Measurements from ENCODE around the gene ASAP2. TPM values are rescaled to one million over a fixed set of nuclear protein-coding genes. Genes with fewer than 3 reads are reported as not detected.

The ASAP2 gene
- total and polyA plus RNA-seq, 9 of the 15 experiments (the other 6 are each of a cell fraction or from before 2014, with no cell fraction given) = 0.06 to 4.3 (median 3.1) TPM

- no peak for TF ChIP-seq SP1 (CRISPR knock-in tag; IDR thresholded peaks at IDR 0.05)
- TF ChIP-seq SRSF3 (IDR thresholded peaks at IDR 0.05; ENCODE audit: insufficient read depth, low read length) = no peak
- TF ChIP-seq ZBTB11 (CRISPR knock-in tag; IDR thresholded peaks at IDR 0.05) = 0 out of 6 replicates have a peak, but pooled peaks of 1 of the 3 experiments have one; percentile 24
- TF ChIP-seq HINFP (tag; conservative IDR thresholded peaks at IDR 0.05; ENCODE audit: low read depth) = no peak
- no peak for TF ChIP-seq SAFB2 (IDR thresholded peaks at IDR 0.05; ENCODE audit: borderline replicate concordance, low read depth, low read length, severe bottlenecking)
- TF ChIP-seq XRCC3 (IDR thresholded peaks at IDR 0.05) = no peak
- TF ChIP-seq ZNF143 (CRISPR knock-in tag; IDR thresholded peaks at IDR 0.05) = no peak
- TF ChIP-seq MXD1 (CRISPR knock-in tag; IDR thresholded peaks at IDR 0.05; ENCODE audit: borderline replicate concordance, poor library complexity, severe bottlenecking) = no peak
- 0 out of 2 replicates have a peak, but pooled peaks have one; percentile 41 for TF ChIP-seq HES1 (IDR thresholded peaks at IDR 0.05; ENCODE audit: low read depth)
- TF ChIP-seq ZNF764 (CRISPR knock-in tag; IDR thresholded peaks at IDR 0.05; ENCODE audit: low read depth) = no peak
Observed at GRCh38 chr2:9201185-9201891, 5.3 kb upstream of the ASAP2 start (continued).
